Sigmoid colon (tissue), 3 donors: ENCODE results near the gene FGF14.

Experiments used
- POLR2A ChIP-seq, 2 donors: fragments of 450-650 bp; IDR thresholded peaks; one replicate each; pipeline ENCODE4 v1.6.1; 2016; ENCODE audit warnings: antibody characterized with exemption in 2 of 2, mild to moderate bottlenecking in 2 of 2, moderate library complexity in 2 of 2
- TF ChIP-seq, protein P1 (sequence below), 4 experiments: fragments of 450-650 bp in 3 of 4; fragments of 200-600 bp in 1 of 4; IDR thresholded peaks; one replicate each; pipeline ENCODE4 v1.5.1; 2016 to 2019; ENCODE audit warnings: antibody characterized with exemption in 4 of 4, mild to moderate bottlenecking in 3 of 4, moderate library complexity in 2 of 4

DNA sequence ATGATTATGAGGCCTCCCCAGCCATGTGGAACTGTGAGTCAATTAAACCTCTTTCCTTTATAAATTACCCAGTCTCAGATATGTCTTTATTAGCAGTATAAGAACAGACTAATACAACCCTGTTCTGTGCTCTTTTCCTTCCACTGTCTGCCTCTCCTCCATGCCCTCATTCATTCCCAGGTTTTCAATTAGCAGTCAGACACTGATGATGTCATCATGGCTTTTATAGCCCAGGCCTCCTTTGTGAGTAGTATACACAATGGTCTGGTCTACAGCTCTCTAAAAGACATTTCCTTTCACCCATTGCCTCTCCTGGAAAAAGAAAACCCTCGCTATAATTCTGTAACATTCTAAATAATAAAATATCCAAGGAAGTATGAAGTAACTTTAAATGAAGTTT, 25.5 kb downstream of the FGF14 start:
- TF ChIP-seq, protein P1, sequence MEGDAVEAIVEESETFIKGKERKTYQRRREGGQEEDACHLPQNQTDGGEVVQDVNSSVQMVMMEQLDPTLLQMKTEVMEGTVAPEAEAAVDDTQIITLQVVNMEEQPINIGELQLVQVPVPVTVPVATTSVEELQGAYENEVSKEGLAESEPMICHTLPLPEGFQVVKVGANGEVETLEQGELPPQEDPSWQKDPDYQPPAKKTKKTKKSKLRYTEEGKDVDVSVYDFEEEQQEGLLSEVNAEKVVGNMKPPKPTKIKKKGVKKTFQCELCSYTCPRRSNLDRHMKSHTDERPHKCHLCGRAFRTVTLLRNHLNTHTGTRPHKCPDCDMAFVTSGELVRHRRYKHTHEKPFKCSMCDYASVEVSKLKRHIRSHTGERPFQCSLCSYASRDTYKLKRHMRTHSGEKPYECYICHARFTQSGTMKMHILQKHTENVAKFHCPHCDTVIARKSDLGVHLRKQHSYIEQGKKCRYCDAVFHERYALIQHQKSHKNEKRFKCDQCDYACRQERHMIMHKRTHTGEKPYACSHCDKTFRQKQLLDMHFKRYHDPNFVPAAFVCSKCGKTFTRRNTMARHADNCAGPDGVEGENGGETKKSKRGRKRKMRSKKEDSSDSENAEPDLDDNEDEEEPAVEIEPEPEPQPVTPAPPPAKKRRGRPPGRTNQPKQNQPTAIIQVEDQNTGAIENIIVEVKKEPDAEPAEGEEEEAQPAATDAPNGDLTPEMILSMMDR (IDR thresholded peaks at IDR 0.05), result no peak
- TF ChIP-seq POLR2A (IDR thresholded peaks at IDR 0.05), result no peak
